Fibroblast of peridontal ligament (primary cell): ENCODE results near the gene CENPP.
"Not testable (repeated sequence)": the region's sequence is repeated elsewhere in the genome, so short reads cannot be mapped to it uniquely, and the experiment has no call there.

ENCODE experiments used
- DNase-seq: peaks from one replicate; pipeline ENCODE4 v3.0.0-alpha.2; 2010; ENCODE audit errors: extremely low read depth

CENPP gene

DNA sequence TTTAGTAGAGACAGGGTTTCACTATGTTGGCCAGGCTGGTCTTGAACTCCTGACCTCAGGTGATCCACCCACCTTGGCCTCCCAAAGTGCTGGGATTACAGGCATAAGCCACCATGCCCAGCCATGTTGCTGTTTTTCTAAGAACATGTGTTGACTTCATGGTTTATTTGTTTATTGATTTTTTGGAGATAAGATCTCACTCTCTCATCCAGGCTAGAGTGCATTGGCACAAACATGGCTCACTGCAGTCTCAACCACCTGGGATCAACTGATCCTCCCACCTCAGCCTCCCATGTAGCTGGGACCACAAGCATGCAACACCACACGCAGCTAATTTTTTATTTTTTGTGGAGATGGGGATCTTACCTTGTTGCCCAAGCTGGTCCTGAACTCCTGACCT is 269.3 kb downstream of the CENPP start:
- not testable (repeated sequence) for DNase-seq

DNA sequence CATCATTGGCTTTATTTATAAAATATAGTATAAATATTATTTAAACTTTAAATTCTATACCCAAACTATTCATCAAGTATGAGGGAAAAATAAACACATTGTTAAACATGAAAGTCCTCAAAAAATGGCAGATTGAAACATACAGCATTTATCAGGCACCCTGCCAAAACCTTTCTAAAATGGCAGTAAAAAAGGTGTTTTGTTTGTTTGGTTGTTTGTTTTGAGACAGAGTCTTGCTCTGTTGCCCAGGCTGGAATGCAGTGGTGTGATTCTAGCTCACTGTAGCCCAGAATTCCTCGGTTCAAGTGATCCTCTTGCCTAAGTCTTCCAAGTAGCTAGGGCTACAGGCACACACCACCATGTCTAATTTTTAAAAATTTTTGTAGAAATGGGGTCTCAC is 270.2 kb downstream of the CENPP start:
- no peak for DNase-seq

- no peak for DNase-seq
These were observed 272.6 kb downstream of the CENPP start for GRCh38 chr9:92598382-92598781.

GRCh38 chr9:92599938-92600461 is 274.2 kb downstream of the CENPP start:
- peak; percentile 17 for DNase-seq

DNA sequence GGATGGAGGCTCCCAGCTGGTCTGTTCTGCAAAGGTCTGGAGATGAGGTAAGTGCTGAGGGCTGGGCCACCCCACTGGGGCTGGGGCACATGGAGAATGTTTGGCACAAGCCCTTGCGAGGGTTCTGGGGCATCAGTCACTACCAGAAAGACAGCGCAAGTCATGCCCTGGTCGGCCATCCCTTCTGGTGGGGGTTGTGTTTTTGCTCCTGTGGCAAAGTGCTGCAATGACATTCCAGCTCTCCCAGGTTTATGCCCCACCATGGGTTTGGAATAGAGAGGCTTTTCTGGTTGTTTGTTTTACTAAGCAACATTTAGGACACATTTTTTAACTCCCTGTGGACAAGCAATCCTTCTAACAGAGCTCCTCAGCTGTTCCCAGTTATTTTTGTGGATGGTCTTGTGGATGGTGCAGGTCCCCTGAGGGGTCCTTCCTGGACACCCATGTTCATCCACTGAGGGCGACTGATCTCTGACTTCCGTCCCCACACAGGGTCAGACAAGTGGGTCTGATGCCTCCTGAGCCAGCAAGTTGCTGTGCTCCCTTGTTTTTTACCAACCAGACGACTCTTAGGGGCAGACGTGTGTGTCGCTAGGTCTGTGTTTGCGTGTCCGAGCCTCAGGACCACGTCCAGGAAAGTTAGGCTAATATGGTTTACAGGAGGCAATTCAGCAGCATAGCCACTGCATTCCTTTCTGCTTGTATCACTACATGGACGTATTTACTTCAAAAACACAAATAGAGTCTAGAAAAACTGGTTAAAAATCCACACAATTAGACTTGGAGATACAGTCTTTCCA is 274.9 kb downstream of the CENPP start:
- peak; percentile 81 for DNase-seq

GRCh38 chr9:92601451-92601850 is 275.7 kb downstream of the CENPP start:
- DNase-seq: no peak

DNA sequence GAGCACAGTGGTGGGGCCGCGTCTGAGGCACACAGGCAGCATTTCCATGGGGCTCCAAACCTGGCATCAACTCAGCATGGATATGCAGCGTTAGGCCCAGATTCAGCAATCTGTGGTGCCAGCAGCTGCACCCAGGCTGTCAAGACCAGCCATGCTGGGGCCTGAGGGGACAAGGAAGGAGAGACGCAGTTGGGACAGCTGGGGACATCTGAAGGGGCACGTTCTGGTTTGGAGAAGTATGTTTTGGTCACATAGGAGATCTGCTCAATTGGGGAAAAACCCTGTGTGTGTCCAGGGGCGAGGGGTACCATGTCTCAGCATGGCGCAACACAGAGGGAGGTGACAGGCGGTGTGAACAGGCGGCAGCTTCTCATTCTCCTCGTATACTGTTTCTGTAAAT is 276.7 kb downstream of the CENPP start:
- no peak for DNase-seq

DNA sequence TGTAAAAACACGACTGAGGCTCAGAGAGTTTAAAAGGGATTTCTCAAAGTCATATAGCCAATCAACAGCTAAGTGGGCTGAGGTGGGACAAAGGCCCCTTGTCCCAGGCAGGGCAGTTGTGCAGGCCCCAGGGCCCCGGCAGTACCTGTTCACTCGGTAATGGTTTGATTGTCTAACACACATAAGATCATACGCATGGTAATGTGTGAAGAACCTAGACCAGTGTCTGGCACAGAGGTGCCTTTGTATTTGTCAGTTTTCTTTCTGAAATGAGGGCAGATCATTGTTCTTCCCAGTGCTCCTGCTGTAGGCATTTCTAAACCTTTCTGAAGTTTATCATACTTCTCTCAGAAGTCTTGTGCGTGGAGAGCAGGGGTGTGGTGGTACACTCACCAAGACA is 277.3 kb downstream of the CENPP start:
- no peak for DNase-seq

DNA sequence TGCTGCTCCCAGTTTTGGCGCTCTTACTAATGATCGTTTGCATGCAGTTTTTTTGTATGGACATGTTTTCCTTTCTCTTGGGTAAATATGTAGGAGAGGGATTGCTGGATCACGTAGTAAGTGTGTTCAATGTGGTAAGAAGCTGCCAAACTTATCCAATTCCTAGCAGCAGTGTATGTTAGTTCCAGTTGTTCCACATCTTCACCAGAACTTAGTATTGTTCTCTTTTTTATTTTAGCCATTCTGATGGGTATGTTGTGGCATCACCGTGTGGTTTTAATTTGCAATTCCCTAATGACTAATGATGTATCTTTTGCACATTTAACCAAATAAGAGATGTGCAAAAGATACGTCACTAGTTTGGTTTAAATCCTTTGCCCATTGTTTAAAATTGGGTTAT is 278.2 kb downstream of the CENPP start:
- no peak for DNase-seq

DNA sequence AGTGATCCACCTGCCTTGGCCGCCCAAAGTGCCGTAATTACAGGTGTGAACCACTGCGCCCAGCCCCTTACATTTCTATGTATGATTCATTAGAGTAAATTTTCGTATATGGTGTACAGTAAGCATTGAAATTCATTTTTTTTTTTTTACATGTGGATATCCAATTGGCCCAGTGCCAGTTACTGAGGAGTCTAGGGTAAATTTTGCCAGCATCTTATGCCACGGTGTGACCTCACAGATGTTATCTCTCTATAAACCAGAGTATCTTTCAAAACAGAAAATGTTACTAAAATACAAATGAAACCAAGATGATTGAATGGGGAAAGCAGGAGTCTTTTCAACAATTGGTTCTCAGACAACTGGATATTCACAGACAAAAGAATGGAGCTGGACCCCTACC is 279.5 kb downstream of the CENPP start:
- DNase-seq: no peak

DNA sequence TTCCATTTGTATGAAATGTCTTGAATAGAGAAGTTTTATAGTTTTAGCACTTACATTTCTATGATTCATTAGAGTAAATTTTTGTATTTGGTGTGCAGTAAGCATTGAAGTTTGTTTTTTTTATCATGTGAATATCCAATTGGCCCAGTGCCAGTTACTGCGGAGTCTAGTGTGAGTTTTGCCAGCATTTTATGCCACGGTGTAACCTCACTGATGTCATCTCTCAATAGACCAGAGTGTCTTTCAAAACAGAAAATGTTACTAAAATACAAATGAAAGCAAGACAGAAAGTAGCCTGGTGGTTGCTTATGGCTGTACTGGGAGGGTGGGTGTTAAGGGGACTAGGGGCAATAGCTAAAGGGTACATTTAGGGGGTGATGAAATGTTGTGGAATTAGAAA is 281.3 kb downstream of the CENPP start:
- peak; percentile 83 for DNase-seq

DNA sequence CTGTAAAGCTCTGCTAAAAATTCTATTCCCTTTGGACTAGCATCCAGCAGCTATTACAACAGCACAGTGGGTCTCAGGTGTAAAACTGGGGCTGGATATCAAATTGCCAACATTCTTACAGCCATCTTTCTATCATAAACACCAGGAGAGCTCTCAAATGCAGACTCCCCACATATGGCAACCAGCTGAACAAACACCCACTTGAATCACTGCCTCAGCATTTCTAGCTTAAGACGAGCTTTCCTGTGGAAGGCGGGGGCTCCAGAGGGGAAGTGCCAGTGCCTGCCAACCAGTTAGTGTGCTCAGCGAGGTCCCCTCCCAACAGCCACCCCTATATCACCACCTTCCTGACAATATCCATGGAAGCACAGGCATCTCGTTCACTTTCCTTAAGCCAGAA is 282.0 kb downstream of the CENPP start:
- DNase-seq: peak; percentile 86

- DNase-seq: peak; percentile 32
These were observed 282.6 kb downstream of the CENPP start for GRCh38 chr9:92608241-92608908.

DNA sequence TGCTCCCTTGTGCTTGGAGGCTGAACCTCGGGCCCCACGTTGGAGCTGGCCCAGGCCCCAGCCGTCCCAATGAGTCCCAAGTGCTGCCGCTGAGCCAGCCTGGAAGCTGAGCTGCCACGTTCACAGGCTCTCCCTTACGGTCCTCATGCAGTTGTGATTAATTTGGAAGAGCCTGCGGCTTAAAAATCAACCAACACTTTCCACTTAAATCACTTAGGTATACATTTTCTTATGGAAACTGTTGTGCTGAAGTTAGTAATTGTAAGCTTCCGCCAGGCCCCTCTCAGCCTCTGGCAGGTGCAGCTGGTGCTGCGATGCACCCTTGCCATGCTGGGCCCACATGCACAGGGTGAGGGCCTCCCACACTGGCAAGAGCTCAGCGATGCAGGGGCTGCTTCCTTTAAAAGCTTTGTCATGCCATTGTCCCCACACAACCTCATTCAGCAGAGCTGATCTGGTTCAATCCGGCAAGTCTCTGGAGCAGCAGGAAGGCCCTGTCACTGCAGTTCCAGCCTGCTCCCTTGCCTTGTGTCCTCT is 283.2 kb downstream of the CENPP start:
- peak; percentile 31 for DNase-seq

GRCh38 chr9:92610470-92611420 is 285.0 kb downstream of the CENPP start:
- DNase-seq: no peak

- no peak for DNase-seq
These were observed 286.0 kb downstream of the CENPP start for GRCh38 chr9:92611621-92612285.

- no peak for DNase-seq
These were observed 286.5 kb downstream of the CENPP start for GRCh38 chr9:92612292-92612691.

DNA sequence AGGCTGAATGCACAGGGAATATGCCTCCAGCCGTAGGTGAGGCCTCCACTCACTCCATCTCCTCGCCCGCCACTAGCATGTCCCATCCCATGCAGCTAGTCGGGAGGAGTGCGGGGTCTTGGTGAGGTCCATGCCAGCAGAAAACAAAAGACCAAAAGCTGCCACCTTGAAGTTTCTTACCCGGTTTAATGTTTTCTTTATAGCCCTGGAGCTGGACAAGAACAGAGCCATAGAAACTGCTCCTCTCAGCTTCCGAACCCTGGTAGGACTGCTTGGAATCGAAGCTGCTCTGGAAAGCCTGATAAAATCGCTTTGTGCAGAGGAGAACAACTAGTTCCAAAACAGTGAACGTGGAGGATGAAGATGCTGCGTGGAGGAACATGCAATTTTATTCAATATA is 287.1 kb downstream of the CENPP start:
- DNase-seq: no peak

DNA sequence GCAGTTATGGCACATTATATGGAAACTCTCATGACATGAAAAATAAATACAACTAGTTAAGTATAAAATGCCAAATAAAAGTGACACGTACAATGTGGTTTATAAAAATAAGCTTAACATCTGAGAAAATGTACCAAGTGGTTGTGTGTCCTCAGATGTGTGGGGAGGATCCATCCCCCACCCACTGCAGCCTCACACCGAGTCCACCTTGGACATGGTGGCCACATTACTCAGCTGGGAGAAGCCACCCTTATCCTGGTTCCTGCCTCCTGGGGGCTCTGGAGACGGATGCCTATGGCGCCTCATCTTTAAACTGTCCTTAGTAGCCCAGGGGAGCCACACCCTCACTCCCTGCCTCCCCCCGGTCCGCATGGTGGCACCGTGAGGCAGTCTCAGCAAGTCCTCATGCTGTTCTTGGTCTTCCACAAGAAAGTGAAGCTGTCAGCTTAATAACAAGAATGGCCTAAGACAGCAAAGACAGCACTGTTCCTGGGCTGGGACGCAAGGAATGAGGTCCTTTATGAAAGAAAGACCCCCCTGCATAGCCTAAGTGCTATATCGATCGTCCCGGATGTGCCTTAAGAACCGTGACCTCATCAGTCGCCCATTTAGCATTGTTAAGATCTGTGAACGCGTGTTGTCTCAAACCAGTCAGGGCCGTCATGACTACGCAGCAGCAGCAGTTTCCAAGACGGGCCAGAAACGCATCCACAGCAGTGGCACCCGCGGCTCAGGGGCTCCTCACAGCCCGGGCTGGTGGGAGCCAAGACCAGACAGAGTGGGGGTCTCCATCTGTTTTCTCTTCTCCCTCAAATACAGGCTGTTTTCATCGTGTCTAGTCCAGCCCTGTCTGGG is 287.7 kb downstream of the CENPP start:
- no peak for DNase-seq

GRCh38 chr9:92614123-92614510 is 288.4 kb downstream of the CENPP start:
- no peak for DNase-seq
